ENCODE data around the gene LAMTOR2.

DNA sequence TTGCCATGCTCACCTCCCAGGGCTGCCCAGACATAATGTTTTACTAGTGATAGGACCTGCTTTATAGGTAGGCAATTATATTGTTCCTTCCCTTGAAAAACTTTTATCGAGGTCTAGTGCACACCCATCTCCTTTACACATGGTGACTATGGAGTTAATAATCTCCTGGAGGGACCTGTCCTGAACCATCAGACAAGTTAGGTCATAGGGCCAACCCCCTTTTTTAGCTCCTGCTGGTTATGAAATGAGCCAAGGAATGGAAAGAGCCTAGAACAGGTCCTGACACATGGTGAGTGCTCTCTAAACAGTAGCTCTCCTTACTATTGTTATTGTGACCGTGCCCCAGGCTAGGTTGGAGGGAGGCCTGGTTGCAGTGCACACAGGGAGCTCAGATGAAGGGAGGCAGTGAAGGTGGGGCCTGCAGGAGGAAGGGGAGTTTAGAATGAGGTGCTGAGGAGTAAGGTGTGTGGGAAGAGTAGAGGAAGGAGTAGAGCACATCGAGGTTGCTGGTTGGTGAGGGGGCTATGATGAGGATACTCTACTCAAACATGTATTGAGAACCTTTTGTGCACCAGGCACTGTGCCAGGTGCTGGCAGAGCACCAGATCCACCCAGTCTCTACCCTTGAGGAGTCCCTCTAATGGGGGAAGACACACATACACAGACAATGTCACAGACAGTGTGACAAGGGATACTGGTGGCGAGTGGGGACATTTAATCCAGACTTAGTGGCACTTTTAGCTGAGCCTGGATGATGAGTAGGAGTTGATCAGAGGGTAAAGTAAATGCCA lies 45.8 kb downstream of the LAMTOR2 start:
- TF ChIP-seq, protein P1, sequence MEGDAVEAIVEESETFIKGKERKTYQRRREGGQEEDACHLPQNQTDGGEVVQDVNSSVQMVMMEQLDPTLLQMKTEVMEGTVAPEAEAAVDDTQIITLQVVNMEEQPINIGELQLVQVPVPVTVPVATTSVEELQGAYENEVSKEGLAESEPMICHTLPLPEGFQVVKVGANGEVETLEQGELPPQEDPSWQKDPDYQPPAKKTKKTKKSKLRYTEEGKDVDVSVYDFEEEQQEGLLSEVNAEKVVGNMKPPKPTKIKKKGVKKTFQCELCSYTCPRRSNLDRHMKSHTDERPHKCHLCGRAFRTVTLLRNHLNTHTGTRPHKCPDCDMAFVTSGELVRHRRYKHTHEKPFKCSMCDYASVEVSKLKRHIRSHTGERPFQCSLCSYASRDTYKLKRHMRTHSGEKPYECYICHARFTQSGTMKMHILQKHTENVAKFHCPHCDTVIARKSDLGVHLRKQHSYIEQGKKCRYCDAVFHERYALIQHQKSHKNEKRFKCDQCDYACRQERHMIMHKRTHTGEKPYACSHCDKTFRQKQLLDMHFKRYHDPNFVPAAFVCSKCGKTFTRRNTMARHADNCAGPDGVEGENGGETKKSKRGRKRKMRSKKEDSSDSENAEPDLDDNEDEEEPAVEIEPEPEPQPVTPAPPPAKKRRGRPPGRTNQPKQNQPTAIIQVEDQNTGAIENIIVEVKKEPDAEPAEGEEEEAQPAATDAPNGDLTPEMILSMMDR (IDR thresholded peaks at IDR 0.05) = no peak
- TF ChIP-seq POLR2A (IDR thresholded peaks at IDR 0.05) = no peak

Data from thyroid gland (tissue), 4 donors.